HEK293 (cell line): ENCODE measurements around the gene SUPT3H.

ENCODE experiments used
- GLI2 ChIP-seq: fragments of 450-650 bp; formaldehyde crosslinking; IDR thresholded peaks from 2 replicates; pipeline ENCODE4; 2017; ENCODE audit warnings: missing biosample characterization, missing genetic modification characterization, low read depth, borderline replicate concordance
- GLI4 ChIP-seq: fragments of 450-650 bp; formaldehyde crosslinking; IDR thresholded peaks from 2 replicates; pipeline ENCODE4 v1.5.1; 2016; ENCODE audit warnings: missing biosample characterization, missing genetic modification characterization
- KLF10 ChIP-seq: fragments of 450-650 bp; IDR thresholded peaks from 2 replicates; pipeline ENCODE4 v1.5.1; 2018; ENCODE audit warnings: missing biosample characterization, mild to moderate bottlenecking, missing genetic modification characterization
- KLF8 ChIP-seq: fragments of 450-650 bp; formaldehyde crosslinking; IDR thresholded peaks from 2 replicates; pipeline ENCODE4 v1.5.1; 2016; ENCODE audit warnings: missing biosample characterization, missing genetic modification characterization
- MEIS1 ChIP-seq: sonication (generic); formaldehyde crosslinking; IDR thresholded peaks from 2 replicates; pipeline ENCODE4 v1.8.1; 2022; ENCODE audit warnings: missing genetic modification reagents, mild to moderate bottlenecking, borderline replicate concordance
- OVOL3 ChIP-seq: fragments of 450-650 bp; formaldehyde crosslinking; IDR thresholded peaks from 2 replicates; pipeline ENCODE4 v1.5.1; 2016; ENCODE audit warnings: missing biosample characterization, missing genetic modification characterization
- REST ChIP-seq: fragments of 450-650 bp; formaldehyde crosslinking; IDR thresholded peaks from 2 replicates; pipeline ENCODE4 v1.5.1; 2016; ENCODE audit warnings: missing biosample characterization, missing genetic modification characterization
- SCRT2 ChIP-seq: fragments of 450-650 bp; formaldehyde crosslinking; IDR thresholded peaks from 2 replicates; pipeline ENCODE4 v1.5.1; 2016; ENCODE audit warnings: missing biosample characterization, missing genetic modification characterization
- SETDB1 ChIP-seq: IDR thresholded peaks from one replicate; pipeline ENCODE4 v1.6.1; 2017; ENCODE audit warnings: mild to moderate bottlenecking, low read length, moderate library complexity, mixed read lengths; ENCODE audit not compliant: insufficient read length
- SP3 ChIP-seq: fragments of 450-650 bp; formaldehyde crosslinking; IDR thresholded peaks from 2 replicates; pipeline ENCODE4 v1.5.1; 2016; ENCODE audit warnings: missing biosample characterization, missing genetic modification characterization
- TSHZ1 ChIP-seq: fragments of 450-650 bp; formaldehyde crosslinking; IDR thresholded peaks from 2 replicates; pipeline ENCODE4 v1.5.1; 2016; ENCODE audit warnings: missing biosample characterization, missing genetic modification characterization, borderline replicate concordance
- ZBTB26 ChIP-seq: fragments of 450-650 bp; formaldehyde crosslinking; optimal IDR thresholded peaks from 2 replicates; pipeline ENCODE3; 2016; ENCODE audit warnings: missing biosample characterization, mild to moderate bottlenecking, missing genetic modification characterization
- ZBTB44 ChIP-seq: fragments of 450-650 bp; IDR thresholded peaks from 2 replicates; pipeline ENCODE4 v1.5.1; 2018; ENCODE audit warnings: missing biosample characterization, mild to moderate bottlenecking, missing genetic modification characterization
- ZBTB8A ChIP-seq: fragments of 450-650 bp; formaldehyde crosslinking; IDR thresholded peaks from 2 replicates; pipeline ENCODE4 v1.5.1; 2016; ENCODE audit warnings: missing biosample characterization, missing genetic modification characterization
- ZFP3 ChIP-seq: fragments of 450-650 bp; formaldehyde crosslinking; IDR thresholded peaks from 2 replicates; pipeline ENCODE4 v1.5.1; 2016; ENCODE audit warnings: low read depth, missing biosample characterization, missing genetic modification characterization
- ZNF132 ChIP-seq: fragments of 450-650 bp; formaldehyde crosslinking; IDR thresholded peaks from 2 replicates; pipeline ENCODE4 v1.5.1; 2017; ENCODE audit warnings: missing biosample characterization, missing genetic modification characterization, borderline replicate concordance
- ZNF18 ChIP-seq: fragments of 450-650 bp; formaldehyde crosslinking; IDR thresholded peaks from 2 replicates; pipeline ENCODE4 v1.5.1; 2016; ENCODE audit warnings: missing biosample characterization, missing genetic modification characterization
- ZNF184 ChIP-seq: fragments of 450-650 bp; IDR thresholded peaks from 2 replicates; pipeline ENCODE4 v1.5.1; 2018; ENCODE audit warnings: missing biosample characterization, mild to moderate bottlenecking, missing genetic modification characterization
- ZNF223 ChIP-seq: fragments of 450-650 bp; formaldehyde crosslinking; IDR thresholded peaks from 2 replicates; pipeline ENCODE4 v1.5.1; 2016; ENCODE audit warnings: missing biosample characterization, missing genetic modification characterization
- ZNF654 ChIP-seq: fragments of 450-650 bp; formaldehyde crosslinking; IDR thresholded peaks from 2 replicates; pipeline ENCODE4 v1.5.1; 2016; ENCODE audit warnings: low read depth, missing biosample characterization, missing genetic modification characterization
- ZNF660 ChIP-seq: fragments of 450-650 bp; IDR thresholded peaks from 2 replicates; pipeline ENCODE4 v1.5.1; 2018; ENCODE audit warnings: missing biosample characterization, mild to moderate bottlenecking, missing genetic modification characterization
- ZNF670 ChIP-seq: fragments of 450-650 bp; formaldehyde crosslinking; IDR thresholded peaks from 2 replicates; pipeline ENCODE4 v1.5.1; 2016; ENCODE audit warnings: missing biosample characterization, missing genetic modification characterization, low read depth
- ZNF701 ChIP-seq: fragments of 450-650 bp; formaldehyde crosslinking; IDR thresholded peaks from 2 replicates; pipeline ENCODE4 v1.5.1; 2016; ENCODE audit warnings: missing biosample characterization, missing genetic modification characterization
- ZNF747 ChIP-seq: fragments of 450-650 bp; formaldehyde crosslinking; IDR thresholded peaks from 2 replicates; pipeline ENCODE4 v1.5.1; 2016; ENCODE audit warnings: missing biosample characterization, missing genetic modification characterization
- ZNF830 ChIP-seq: fragments of 450-650 bp; IDR thresholded peaks from 2 replicates; pipeline ENCODE4 v1.5.0; 2018; ENCODE audit warnings: missing biosample characterization, missing genetic modification characterization, low read depth, mild to moderate bottlenecking, moderate library complexity
- ZSCAN18 ChIP-seq: fragments of 450-650 bp; formaldehyde crosslinking; IDR thresholded peaks from 2 replicates; pipeline ENCODE4 v1.5.1; 2016; ENCODE audit warnings: missing biosample characterization, missing genetic modification characterization

The SUPT3H gene

GRCh38 chr6:45377554-45378333, at the start of gene SUPT3H (continued):
- TF ChIP-seq ZBTB44 (tag by site-specific recombination) (no peak), ZNF654 (no peak), ZNF670 (tag by site-specific recombination) (no peak), ZNF701 (tag by site-specific recombination) (no peak), KLF10 (tag by site-specific recombination) (peak; percentile 56), ZNF18 (tag by site-specific recombination) (0 out of 2 replicates have a peak, but pooled peaks have one; percentile 9), ZBTB8A (peak; percentile 99), ZNF830 (tag by site-specific recombination) (no peak), GLI4 (tag by site-specific recombination) (peak; percentile 99), ZNF223 (peak; percentile 74; the same call in 1 of the 2 replicates), ZFP3 (tag by site-specific recombination) (no peak), SETDB1 (no peak), ZBTB26 (peak; percentile 95), GLI2 (no peak), ZNF747 (tag by site-specific recombination) (no peak), KLF8 (peak; percentile 5), ZNF132 (tag by site-specific recombination) (no peak), OVOL3 (tag by site-specific recombination) (no peak), TSHZ1 (no peak), ZSCAN18 (tag by site-specific recombination) (no peak), SCRT2 (tag by site-specific recombination) (peak; percentile 7; the same call in 1 of the 2 replicates), SP3 (tag by site-specific recombination) (peak; percentile 72), MEIS1 (no peak), ZNF660 (tag by site-specific recombination) (peak; percentile 88; the same call in 1 of the 2 replicates), ZNF184 (no peak; the same call in 1 of the 2 replicates), REST (tag by site-specific recombination) (no peak)
- TF ChIP-seq, all 188 proteins: peak for 67
